Endothelial cell of umbilical vein (primary cell): Measurements from ENCODE around the gene GPANK1. TPM values are rescaled to one million over a fixed set of nuclear protein-coding genes. Genes with fewer than 3 reads are reported as not detected.

ENCODE experiments used
- BruUV-seq: library from RNA; stranded (reverse); fragments of 400-500 nt; replicated peaks from 2 replicates; lab custom pipeline; 2021; lab: Mats Ljungman, UMichigan
- CTCF ChIA-PET: fragments of 300-600, 350-600 bp; sonication (Branson Sonifier 250); formaldehyde crosslinking; loops from one replicate; lab custom pipeline; 2021; ENCODE audit warnings: antibody characterized with exemption, inconsistent platforms; lab: Charles Lee
- POLR2A ChIA-PET: fragments of 300-600, 350-600 bp; sonication (Branson Sonifier 250); formaldehyde crosslinking; loops from one replicate; lab custom pipeline; 2021; ENCODE audit warnings: antibody characterized with exemption, inconsistent platforms; lab: Charles Lee
- DNase-seq: peaks from one replicate; pipeline ENCODE4 v3.0.0-alpha.2; 2011; ENCODE audit warnings: low read depth, low spot score
- FAIRE-seq: peaks from 2 replicates; lab custom pipeline; 2011; peaks lifted over from hg19 to GRCh38; lab: Jason Lieb, UNC
- H2AFZ ChIP-seq: 2 replicates; pipeline ENCODE4 v1.6.0; 2012; ENCODE audit warnings: low read depth, low read length, control low read depth, inconsistent platforms
- H3K27ac ChIP-seq: 2 replicates; pipeline ENCODE4 v1.5.1; 2011; ENCODE audit warnings: low read depth, mild to moderate bottlenecking, control low read depth, low read length, moderate library complexity; ENCODE audit not compliant: insufficient read depth
- H3K27me3 ChIP-seq, 2 experiments: 2 replicates each; pipeline versions ENCODE4 v1.6.0 to v1.6.1; 2011; ENCODE audit warnings: low read length in 2 of 2, mixed read lengths in 1 of 2; ENCODE audit not compliant: control insufficient read depth in 2 of 2, insufficient read depth in 2 of 2
- H3K36me3 ChIP-seq, 2 experiments: 2 replicates in 1 of 2; 3 replicates in 1 of 2; pipeline ENCODE4 v1.5.1; 2011; ENCODE audit warnings: low read length in 2 of 2, mild to moderate bottlenecking in 1 of 2, moderate library complexity in 1 of 2; ENCODE audit not compliant: control insufficient read depth in 2 of 2, insufficient read depth in 2 of 2; ENCODE audit errors: extremely low read depth in 1 of 2
- H3K4me1 ChIP-seq: 3 replicates; pipeline ENCODE4 v1.5.1; 2011; ENCODE audit warnings: mild to moderate bottlenecking, low read length; ENCODE audit not compliant: control insufficient read depth, insufficient read depth; ENCODE audit errors: extremely low read depth
- H3K4me2 ChIP-seq: 2 replicates; pipeline ENCODE4 v1.6.1; 2011; ENCODE audit warnings: low read length, control low read depth, mixed read lengths; ENCODE audit not compliant: insufficient read depth
- H3K4me3 ChIP-seq, 3 experiments: fragments of 200-600 bp in 1 of 3; sonication (generic), shearing (Covaris generic) in 1 of 3; replicated peaks in 1 of 3; 2 replicates each; pipeline ENCODE4 v1.5.1; 2011 to 2016; ENCODE audit warnings: control low read depth in 3 of 3, low read length in 3 of 3, mild to moderate bottlenecking in 2 of 3, inconsistent platforms in 1 of 3, low read depth in 1 of 3, moderate library complexity in 1 of 3; ENCODE audit not compliant: insufficient read depth in 1 of 3
- H3K79me2 ChIP-seq: 2 replicates; pipeline ENCODE4 v1.6.0; 2012; ENCODE audit warnings: low read length, inconsistent platforms; ENCODE audit not compliant: control insufficient read depth, insufficient read depth
- H3K9ac ChIP-seq: replicated peaks from 2 replicates; pipeline ENCODE3; 2011; ENCODE audit warnings: low read length, control low read depth; ENCODE audit not compliant: insufficient read depth; ENCODE audit errors: extremely low read depth
- H3K9me1 ChIP-seq: replicated peaks from 3 replicates; pipeline ENCODE4 v1.6.0; 2011; ENCODE audit warnings: mild to moderate bottlenecking, low read length; ENCODE audit not compliant: control insufficient read depth, insufficient read depth; ENCODE audit errors: extremely low read depth
- H3K9me3 ChIP-seq: replicated peaks from 2 replicates; pipeline ENCODE4 v1.5.1; 2012; ENCODE audit warnings: low read length, inconsistent platforms; ENCODE audit not compliant: control insufficient read depth, insufficient read depth
- H4K20me1 ChIP-seq: replicated peaks from 2 replicates; pipeline ENCODE3; 2011; ENCODE audit warnings: mild to moderate bottlenecking, low read length; ENCODE audit not compliant: control insufficient read depth, insufficient read depth; ENCODE audit errors: extremely low read depth
- CTCF ChIP-seq, 2 donors: IDR thresholded peaks; 1 replicate in 1 of 2; 2 replicates in 1 of 2; pipeline ENCODE4 v1.5.1; 2011; ENCODE audit warnings: low read length in 2 of 2, mild to moderate bottlenecking in 2 of 2, moderate library complexity in 2 of 2, control low read depth in 1 of 2, inconsistent platforms in 1 of 2, low read depth in 1 of 2; ENCODE audit not compliant: insufficient read depth in 1 of 2; ENCODE audit errors: extremely low read depth in 1 of 2
- EZH2 ChIP-seq: IDR thresholded peaks from 2 replicates; pipeline ENCODE4 v1.6.1; 2012; ENCODE audit warnings: borderline replicate concordance, low read depth, mild to moderate bottlenecking, moderate library complexity, low read length, inconsistent platforms; ENCODE audit not compliant: severe bottlenecking
- FOS ChIP-seq: IDR thresholded peaks from 2 replicates; pipeline ENCODE4 v1.6.1; 2011; ENCODE audit warnings: mild to moderate bottlenecking, low read length, moderate library complexity, borderline replicate concordance; ENCODE audit not compliant: insufficient read depth
- GATA2 ChIP-seq: IDR thresholded peaks from 2 replicates; pipeline ENCODE4 v1.7.0; 2011; ENCODE audit warnings: low read depth, mild to moderate bottlenecking, moderate library complexity, mixed read lengths, low read length; ENCODE audit not compliant: insufficient read length, insufficient read depth
- JUN ChIP-seq: IDR thresholded peaks from 2 replicates; pipeline ENCODE4 v1.6.1; 2011; ENCODE audit warnings: borderline replicate concordance, low read depth; ENCODE audit not compliant: insufficient read length, insufficient read depth
- MAX ChIP-seq: IDR thresholded peaks from 2 replicates; pipeline ENCODE4 v1.6.1; 2011; ENCODE audit not compliant: insufficient read depth, insufficient read length
- MYC ChIP-seq: IDR thresholded peaks from one replicate; pipeline ENCODE4 v1.6.1; 2011; ENCODE audit warnings: mild to moderate bottlenecking, low read depth, low read length
- POLR2A ChIP-seq: IDR thresholded peaks from 2 replicates; pipeline ENCODE4 v1.6.1; 2012; ENCODE audit warnings: low read depth, mild to moderate bottlenecking, control low read depth, low read length
- POLR2AphosphoS5 ChIP-seq: IDR thresholded peaks from 2 replicates; pipeline ENCODE4 v1.6.1; 2012; ENCODE audit warnings: low read depth, mild to moderate bottlenecking, control low read depth, low read length, moderate library complexity; ENCODE audit not compliant: insufficient read depth
- dilution Hi-C: fragments of 300-500 bp; cut with MboI; formaldehyde crosslinking; loops from one replicate; pipeline ENCODE4 v1.15.0; 2019; ENCODE audit warnings: low sequenced_read_pairs; ENCODE audit not compliant: extremely low pct_ligation_motif_present
- intact Hi-C: fragments of 100-400 bp; cut with micrococcal nuclease; formaldehyde crosslinking; loops from one replicate; pipeline ENCODE4 v1.10.0; 2022
- polyA plus RNA-seq, 4 experiments: library from polyadenylated mRNA; depleted of rRNA in 3 of 4; stranded (reverse) in 3 of 4; unstranded in 1 of 4; fragments of >200 nt; gene quantifications; 2 replicates each; pipeline versions ENCODE4 v1.2.1 to v1.2.3, GENCODE V29; 2011 to 2012; ENCODE audit warnings: missing spikeins in 1 of 4
- total RNA-seq: library from RNA; stranded (reverse); gene quantifications from 2 replicates; pipeline ENCODE4 v1.2.3, GENCODE V29; 2021

The GPANK1 gene
- total and polyA plus RNA-seq, 2 donors (not counting 3 experiments of a cell fraction or from before 2014, with no cell fraction given): 12.6 to 17.5 TPM

- H3K36me3 ChIP-seq: peaks cover 46 to 79% of the 10 kb centered on the region in 2 experiments
- no peak overlapping the region for H3K27ac ChIP-seq
- peaks cover 3% of the 10 kb centered on the region for H4K20me1 ChIP-seq
- no peak overlapping the region for H3K9ac ChIP-seq
- intact Hi-C loops (no loop called here), dilution Hi-C loops (no loop called here)
- H3K27me3 ChIP-seq: no peaks in the 10 kb centered on the region
- H3K4me3 ChIP-seq: no peak overlapping the region
- BruUV-seq: no TSS peak
- H2AFZ ChIP-seq: no peak overlapping the region
- FAIRE-seq (no peak), DNase-seq (no peak)
- no peaks in the 10 kb centered on the region for H3K9me1 ChIP-seq
- ChIA-PET CTCF (interaction anchor here (1.3 kb wide), 1 partner anchor 183 kb away, joined by 3 read pairs; no protein-coding TSS in a partner anchor), POLR2A (interaction anchor here (0.9 kb wide), 1 partner anchor 9 kb away, joined by 3 read pairs; no protein-coding TSS in a partner anchor)
- peaks cover 14% of the 10 kb centered on the region for H3K79me2 ChIP-seq
- TF ChIP-seq JUN (no peak), POLR2A (no peak), MYC (no peak), EZH2 (no peak), POLR2AphosphoS5 (no peak), CTCF (IDR thresholded peaks at IDR 0.05; ENCODE audit: extremely low read depth in 1 of 2, insufficient read depth in 1 of 2, low read depth in 1 of 2, low read length in 2 of 2) (no peak), MAX (no peak), GATA2 (no peak), FOS (no peak)
- no peaks in the 10 kb centered on the region for H3K9me3 ChIP-seq
- H3K4me1 ChIP-seq: no peaks in the 10 kb centered on the region
- no peak overlapping the region for H3K4me2 ChIP-seq
Observed at GRCh38 chr6:31634969-31635575, 29.7 kb downstream of the GPANK1 start.
